ENCODE results near the gene PSEN1. TPM values are rescaled to one million over a fixed set of nuclear protein-coding genes. Genes with fewer than 3 reads are reported as not detected.

The PSEN1 gene
- total RNA-seq, 1 experiment from 2014 or later: 49.9 TPM

DNA sequence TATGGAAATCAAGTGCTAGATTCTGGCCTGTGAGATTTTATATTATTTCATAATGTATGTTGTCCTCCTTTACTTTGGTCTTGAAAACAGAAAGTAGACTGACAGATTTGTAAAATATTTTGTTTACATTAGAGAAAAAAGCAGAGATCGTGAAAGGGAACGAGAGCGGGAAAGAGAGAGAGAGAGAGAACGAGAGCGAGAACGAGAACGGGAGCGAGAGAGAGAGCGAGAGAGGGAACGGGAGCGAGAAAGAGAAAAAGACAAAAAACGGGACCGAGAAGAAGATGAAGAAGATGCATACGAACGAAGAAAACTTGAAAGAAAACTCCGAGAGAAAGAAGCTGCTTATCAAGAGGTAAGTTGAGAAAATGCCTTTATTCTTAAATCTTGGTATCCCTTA, 30.6 kb upstream of the PSEN1 start:
- Histone ChIP-seq H3K27ac (ENCODE audit: insufficient read length, low read depth, low read length) (no peak overlapping the region), H4K91ac (ENCODE audit: insufficient read length, low read depth, low read length) (no peak overlapping the region), H2AK5ac (ENCODE audit: insufficient read length, low read length) (no peak overlapping the region), H3K4ac (ENCODE audit: low read depth, low read length) (no peak overlapping the region), H3K4me1 (ENCODE audit: insufficient read depth, low read length) (no peaks in the 10 kb centered on the region), H3K4me2 (ENCODE audit: insufficient read depth, insufficient read length, low read length) (no peak overlapping the region), H2BK5ac (ENCODE audit: insufficient read length, low read length) (no peak overlapping the region), H2BK120ac (ENCODE audit: low read depth, low read length, poor library complexity, severe bottlenecking) (no peak overlapping the region), H2AFZ (ENCODE audit: low read length) (no peak overlapping the region), H3K56ac (ENCODE audit: insufficient read length, low read depth, low read length) (no peak overlapping the region), H4K8ac (replicated peaks; ENCODE audit: insufficient read length, low read depth, low read length) (no peak overlapping the region), H3K79me2 (ENCODE audit: insufficient read depth, low read length) (no peaks in the 10 kb centered on the region), H3T11ph (ENCODE audit: low read length) (no peak overlapping the region), H3K9ac (ENCODE audit: extremely low read depth, insufficient read length, low read length) (no peak overlapping the region), H2BK15ac (ENCODE audit: low read depth, low read length) (no peak overlapping the region), H4K5ac (ENCODE audit: insufficient read length, low read depth, low read length) (no peak overlapping the region), H3K23me2 (ENCODE audit: insufficient read length, low read depth, low read length, poor library complexity, severe bottlenecking) (no peaks in the 10 kb centered on the region), H4K20me1 (ENCODE audit: control insufficient read depth, insufficient read depth, insufficient read length) (no peaks in the 10 kb centered on the region), H3K14ac (ENCODE audit: insufficient read depth, low read length) (no peak overlapping the region), H2BK20ac (ENCODE audit: low read depth, low read length, poor library complexity, severe bottlenecking) (no peak overlapping the region), H3K9me3 (ENCODE audit: control insufficient read depth, low read depth, low read length) (no peaks in the 10 kb centered on the region), H3K18ac (ENCODE audit: insufficient read length, low read depth, low read length) (no peak overlapping the region), H3K79me1 (ENCODE audit: insufficient read depth, low read depth, low read length, poor library complexity, severe bottlenecking) (no peaks in the 10 kb centered on the region), H3K23ac (ENCODE audit: insufficient read length, low read depth, low read length) (no peak overlapping the region), H3K27me3 (ENCODE audit: insufficient read depth, low read length) (no peaks in the 10 kb centered on the region), H2BK12ac (ENCODE audit: insufficient read length, low read depth, low read length) (no peak overlapping the region)
- Mint-ChIP-seq H3K4me3 (no peak overlapping the region), H3K36me3 (ENCODE audit: insufficient read depth in 1 of 3, low read depth in 3 of 3) (peaks cover 43 to 86% (median 84%) of the 10 kb centered on the region in 3 experiments; a peak in 6 of 7 replicates), H3K27ac (peak overlapping the region in 1 of 3 experiments; percentile 77; a peak in 2 of 7 replicates), H3K9me3 (no peaks in the 10 kb centered on the region), H3K27me3 (ENCODE audit: low read depth) (no peaks in the 10 kb centered on the region), H3K4me1 (no peaks in the 10 kb centered on the region)
- no peak for DNase-seq
- TF ChIP-seq, protein P1, sequence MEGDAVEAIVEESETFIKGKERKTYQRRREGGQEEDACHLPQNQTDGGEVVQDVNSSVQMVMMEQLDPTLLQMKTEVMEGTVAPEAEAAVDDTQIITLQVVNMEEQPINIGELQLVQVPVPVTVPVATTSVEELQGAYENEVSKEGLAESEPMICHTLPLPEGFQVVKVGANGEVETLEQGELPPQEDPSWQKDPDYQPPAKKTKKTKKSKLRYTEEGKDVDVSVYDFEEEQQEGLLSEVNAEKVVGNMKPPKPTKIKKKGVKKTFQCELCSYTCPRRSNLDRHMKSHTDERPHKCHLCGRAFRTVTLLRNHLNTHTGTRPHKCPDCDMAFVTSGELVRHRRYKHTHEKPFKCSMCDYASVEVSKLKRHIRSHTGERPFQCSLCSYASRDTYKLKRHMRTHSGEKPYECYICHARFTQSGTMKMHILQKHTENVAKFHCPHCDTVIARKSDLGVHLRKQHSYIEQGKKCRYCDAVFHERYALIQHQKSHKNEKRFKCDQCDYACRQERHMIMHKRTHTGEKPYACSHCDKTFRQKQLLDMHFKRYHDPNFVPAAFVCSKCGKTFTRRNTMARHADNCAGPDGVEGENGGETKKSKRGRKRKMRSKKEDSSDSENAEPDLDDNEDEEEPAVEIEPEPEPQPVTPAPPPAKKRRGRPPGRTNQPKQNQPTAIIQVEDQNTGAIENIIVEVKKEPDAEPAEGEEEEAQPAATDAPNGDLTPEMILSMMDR (conservative IDR thresholded peaks at IDR 0.05): no peak
- WGBS (ENCODE audit: extremely low coverage, insufficient read length, low lambda C conversion rate): 100% methylated on average over 13 of the region's 16 CpGs
